DND-41 (cell line): ENCODE results near the gene TPP1.

Source experiments
- ATAC-seq: fragments of 200-7000 bp; cut with Tn5 transposase; 3 replicates; pipeline ENCODE4 v1.9.1; 2021; ENCODE audit warnings: low read depth; ENCODE audit not compliant: insufficient read depth
- DNase-seq: peaks from one replicate; pipeline ENCODE4 v3.0.0-alpha.2; 2020
- H2AFZ ChIP-seq: 2 replicates; pipeline ENCODE4 v1.6.0; 2012; ENCODE audit warnings: low read depth, low read length
- H3K27ac ChIP-seq: 2 replicates; pipeline ENCODE4 v1.5.1; 2012; ENCODE audit warnings: low read length, inconsistent platforms
- H3K27me3 ChIP-seq: fragments of 200-600 bp; sonication (generic); 2 replicates; pipeline ENCODE4 v1.6.0; 2012; ENCODE audit warnings: low read length, mild to moderate bottlenecking, inconsistent platforms; ENCODE audit not compliant: insufficient read depth, poor library complexity
- H3K36me3 ChIP-seq: 2 replicates; pipeline ENCODE4 v1.5.1; 2012; ENCODE audit warnings: low read length, inconsistent platforms; ENCODE audit not compliant: insufficient read depth
- H3K4me1 ChIP-seq: 2 replicates; pipeline ENCODE4 v1.5.1; 2012; ENCODE audit warnings: mild to moderate bottlenecking, low read length; ENCODE audit not compliant: insufficient read depth
- H3K4me2 ChIP-seq: 2 replicates; pipeline ENCODE4 v1.6.0; 2012; ENCODE audit warnings: mild to moderate bottlenecking, moderate library complexity, low read length, inconsistent platforms; ENCODE audit not compliant: insufficient read depth
- H3K4me3 ChIP-seq, 2 experiments: fragments of 200-600 bp in 1 of 2; shearing (Covaris generic) in 1 of 2; 2 replicates each; pipeline ENCODE4 v1.5.1; 2012 to 2016; ENCODE audit warnings: inconsistent platforms in 2 of 2, low read length in 2 of 2, mild to moderate bottlenecking in 2 of 2, low read depth in 1 of 2, moderate library complexity in 1 of 2
- H3K79me2 ChIP-seq: 2 replicates; pipeline ENCODE4 v1.6.0; 2012; ENCODE audit warnings: low read length, inconsistent platforms; ENCODE audit not compliant: insufficient read depth
- H3K9ac ChIP-seq: 2 replicates; pipeline ENCODE4 v1.6.0; 2012; ENCODE audit warnings: low read depth, mild to moderate bottlenecking, inconsistent platforms, low read length, moderate library complexity
- H3K9me3 ChIP-seq: 2 replicates; pipeline ENCODE4 v1.5.1; 2012; ENCODE audit warnings: low read length, moderate library complexity, mild to moderate bottlenecking, inconsistent platforms; ENCODE audit not compliant: insufficient read depth, severe bottlenecking
- H4K20me1 ChIP-seq: 2 replicates; pipeline ENCODE4 v1.6.0; 2012; ENCODE audit warnings: low read length; ENCODE audit not compliant: insufficient read depth
- CTCF ChIP-seq: IDR thresholded peaks from 2 replicates; pipeline ENCODE4 v1.5.1; 2012; ENCODE audit warnings: borderline replicate concordance, low read length, moderate library complexity, mild to moderate bottlenecking; ENCODE audit not compliant: poor library complexity, severe bottlenecking; ENCODE audit errors: extremely low read depth
- EZH2 ChIP-seq: IDR thresholded peaks from 3 replicates; pipeline ENCODE4 v1.6.1; 2012; ENCODE audit warnings: borderline replicate concordance, low read depth, mild to moderate bottlenecking, moderate library complexity, low read length, inconsistent platforms; ENCODE audit not compliant: severe bottlenecking

Gene TPP1

DNA sequence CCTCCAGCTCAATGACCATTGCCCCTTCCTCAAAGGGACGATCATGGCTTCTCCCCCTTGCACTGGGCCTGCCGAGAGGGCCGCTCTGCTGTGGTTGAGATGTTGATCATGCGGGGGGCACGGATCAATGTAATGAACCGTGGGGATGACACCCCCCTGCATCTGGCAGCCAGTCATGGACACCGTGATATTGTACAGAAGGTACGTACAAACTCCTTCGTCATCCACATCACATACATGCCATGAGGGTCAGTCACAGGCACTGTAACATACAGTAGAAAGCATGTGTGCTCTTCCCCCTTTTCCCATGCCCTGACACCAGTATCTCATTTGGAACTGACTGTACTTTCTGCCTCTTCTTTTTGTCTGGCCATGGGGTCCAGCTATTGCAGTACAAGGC is 11.2 kb downstream of the TPP1 start:
- Histone ChIP-seq H2AFZ (no peak overlapping the region), H3K4me3 (no peak overlapping the region), H3K27me3 (no peaks in the 10 kb centered on the region), H3K4me2 (no peak overlapping the region), H3K79me2 (peaks cover 60% of the 10 kb centered on the region), H3K4me1 (peaks cover 62% of the 10 kb centered on the region), H3K9ac (no peak overlapping the region), H3K9me3 (no peaks in the 10 kb centered on the region), H3K36me3 (peaks cover 46% of the 10 kb centered on the region), H3K27ac (no peak overlapping the region), H4K20me1 (peaks cover 19% of the 10 kb centered on the region)
- ATAC-seq (no peak), DNase-seq (no peak)
- no peak for TF ChIP-seq CTCF
- TF ChIP-seq EZH2: no peak

DNA sequence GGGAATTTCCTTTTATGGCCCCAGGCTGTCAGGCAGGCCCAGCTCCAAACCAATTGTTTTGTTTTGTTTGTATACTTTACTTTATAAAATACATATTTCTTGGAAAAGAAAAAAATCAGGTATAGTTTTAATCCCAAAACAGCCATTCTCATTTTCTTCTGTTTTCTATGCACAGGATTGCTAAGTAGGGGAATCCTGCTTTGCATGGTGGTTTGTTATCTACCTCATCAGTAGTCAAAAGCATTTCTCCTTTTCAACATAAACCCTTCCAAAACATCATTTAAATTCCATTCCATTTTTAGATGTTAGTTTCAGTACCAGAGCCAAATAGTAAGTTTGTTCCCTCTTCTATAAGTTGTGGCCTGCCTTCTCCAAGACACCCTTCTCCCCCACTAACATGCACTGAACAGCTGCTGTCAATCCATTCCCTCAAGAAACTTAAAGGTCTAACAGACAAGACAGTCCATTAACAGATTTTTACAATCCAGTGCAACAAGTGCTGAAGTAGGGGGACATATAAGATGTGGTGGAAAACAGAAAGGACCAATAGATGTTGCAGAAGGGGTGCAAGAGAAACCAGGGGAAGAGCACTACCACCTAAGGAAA is 11.9 kb downstream of the TPP1 start:
- TF ChIP-seq CTCF (no peak), EZH2 (no peak)
- H3K4me3 ChIP-seq: no peak overlapping the region

GRCh38 chr11:6606471-6607189 is 12.6 kb downstream of the TPP1 start:
- DNase-seq: peak; percentile 48
- H3K4me1 ChIP-seq: peaks cover 69% of the 10 kb centered on the region

More for the DNA sequence above, 11.9 kb downstream of the TPP1 start:
- Histone ChIP-seq H2AFZ (no peak overlapping the region), H3K4me1 (peaks cover 62% of the 10 kb centered on the region), H3K9ac (no peak overlapping the region), H3K27me3 (no peaks in the 10 kb centered on the region), H3K27ac (no peak overlapping the region), H3K79me2 (peaks cover 67% of the 10 kb centered on the region), H3K4me2 (0 out of 2 replicates have a peak overlapping the region, but pooled peaks have one; percentile 1), H3K9me3 (no peaks in the 10 kb centered on the region), H4K20me1 (peaks cover 21% of the 10 kb centered on the region), H3K36me3 (peaks cover 46% of the 10 kb centered on the region)
- ATAC-seq (no peak), DNase-seq (no peak)

More at GRCh38 chr11:6606471-6607189, 12.6 kb downstream of the TPP1 start:
- H3K27me3 ChIP-seq: no peaks in the 10 kb centered on the region
- no peak overlapping the region for H3K4me3 ChIP-seq
- peaks cover 26% of the 10 kb centered on the region for H4K20me1 ChIP-seq
- no peaks in the 10 kb centered on the region for H3K9me3 ChIP-seq
- no peak for ATAC-seq
- no peak for TF ChIP-seq EZH2
- TF ChIP-seq CTCF: no peak
- no peak overlapping the region for H3K27ac ChIP-seq
- H3K79me2 ChIP-seq: peaks cover 71% of the 10 kb centered on the region
- no peak overlapping the region for H2AFZ ChIP-seq
- H3K9ac ChIP-seq: no peak overlapping the region
- H3K36me3 ChIP-seq: peaks cover 49% of the 10 kb centered on the region
- H3K4me2 ChIP-seq: peak overlapping the region; percentile 1; the same call in 1 of the 2 replicates
